Kidney capillary endothelial cell (primary cell): ENCODE measurements around the gene ADNP2.
A peak's percentile ranks its signal among the peaks of the same experiment; 100 is the strongest.

ENCODE experiments used
- DNase-seq: peaks from one replicate; pipeline ENCODE4 v3.0.0-alpha.2; 2018; ENCODE audit warnings: low spot score

The ADNP2 gene

DNA sequence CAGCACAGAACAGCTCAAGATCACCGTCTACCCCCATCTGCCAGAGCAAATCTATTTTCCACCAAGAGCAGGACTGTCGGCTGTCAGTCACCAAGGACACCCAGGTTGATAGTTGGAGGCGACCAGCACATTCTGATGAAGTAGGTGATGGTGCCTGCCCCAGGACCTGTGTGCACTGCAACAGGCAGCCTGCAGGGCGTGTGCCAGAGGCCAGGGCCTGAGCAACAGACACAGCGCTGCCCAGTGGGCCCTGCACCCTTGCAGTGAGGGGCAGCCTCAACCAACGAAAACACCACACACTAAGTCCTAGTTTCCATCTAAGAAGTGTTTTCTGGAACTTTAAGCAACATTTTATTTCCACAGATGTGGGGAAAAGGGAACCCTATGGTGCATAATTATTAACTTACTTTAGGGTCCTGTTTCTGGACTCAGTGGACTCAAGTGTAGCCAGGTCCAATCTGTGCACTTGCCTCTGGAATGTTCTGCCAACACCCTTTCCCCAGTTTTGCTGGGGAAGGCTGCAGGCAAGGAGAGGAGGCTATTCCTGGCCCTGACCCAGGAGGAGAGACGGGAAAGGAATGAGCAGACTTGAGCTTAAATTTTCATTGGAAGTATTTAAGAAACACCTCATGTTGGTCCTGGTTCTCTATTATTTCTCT, 61.5 kb downstream of the ADNP2 start:
- DNase-seq = no peak

DNA sequence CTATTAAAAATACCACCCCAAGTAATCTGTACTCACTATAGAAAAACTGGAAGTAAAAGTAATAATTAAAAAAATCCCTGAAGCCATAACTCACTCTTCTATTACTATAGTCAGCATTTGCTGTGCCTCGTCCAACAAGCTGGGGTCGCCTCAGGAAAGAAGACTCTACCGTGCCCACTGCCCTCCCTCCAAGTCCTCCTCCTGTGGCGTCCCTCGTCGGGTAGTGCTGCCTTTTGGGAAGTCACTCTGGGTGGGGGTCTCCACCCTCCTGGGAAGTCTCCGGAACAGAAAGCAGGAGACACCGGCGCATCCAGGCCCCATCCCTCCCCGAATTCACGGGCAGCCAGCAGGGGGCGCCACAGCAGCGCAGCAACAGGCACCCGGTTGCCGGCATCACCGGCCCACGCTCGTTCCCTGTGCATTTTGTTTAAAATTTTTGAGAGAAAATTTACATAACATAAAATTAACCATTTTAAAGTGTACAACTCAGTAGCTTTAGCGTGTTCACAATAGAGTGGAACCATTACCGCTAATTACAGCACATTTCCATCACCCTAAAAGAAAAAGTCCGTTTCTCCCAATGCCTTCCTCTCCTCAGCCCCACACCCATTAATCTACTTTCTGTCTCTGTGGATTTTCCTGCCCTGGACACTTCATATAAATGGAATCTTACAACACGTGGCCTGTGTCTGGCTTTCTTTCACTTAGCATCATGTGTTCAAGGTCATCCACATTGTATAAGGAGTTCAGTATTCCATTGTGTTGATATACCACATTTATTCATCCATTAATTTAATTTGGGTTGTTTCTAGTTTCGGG, 62.2 kb downstream of the ADNP2 start:
- peak; percentile 36 for DNase-seq

DNA sequence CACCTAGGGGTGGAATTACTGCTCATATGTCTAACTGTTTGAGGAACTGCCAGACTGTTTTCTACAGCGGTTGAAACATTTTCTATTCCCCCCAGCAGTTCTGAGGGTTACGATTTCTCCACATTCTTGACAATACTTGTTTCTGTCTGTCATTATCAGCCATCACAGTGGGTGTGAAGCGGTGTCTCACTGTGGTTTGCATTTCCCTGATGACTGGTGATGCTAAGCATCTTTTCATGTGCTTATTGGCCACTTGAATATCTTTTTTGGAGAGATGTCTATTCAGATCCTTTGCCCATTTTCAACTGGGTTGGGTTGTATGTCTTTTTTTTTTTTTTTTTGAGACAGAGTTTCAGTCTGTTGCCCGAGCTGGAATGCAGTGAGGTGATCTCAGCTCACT, 63.0 kb downstream of the ADNP2 start:
- DNase-seq = no peak

DNA sequence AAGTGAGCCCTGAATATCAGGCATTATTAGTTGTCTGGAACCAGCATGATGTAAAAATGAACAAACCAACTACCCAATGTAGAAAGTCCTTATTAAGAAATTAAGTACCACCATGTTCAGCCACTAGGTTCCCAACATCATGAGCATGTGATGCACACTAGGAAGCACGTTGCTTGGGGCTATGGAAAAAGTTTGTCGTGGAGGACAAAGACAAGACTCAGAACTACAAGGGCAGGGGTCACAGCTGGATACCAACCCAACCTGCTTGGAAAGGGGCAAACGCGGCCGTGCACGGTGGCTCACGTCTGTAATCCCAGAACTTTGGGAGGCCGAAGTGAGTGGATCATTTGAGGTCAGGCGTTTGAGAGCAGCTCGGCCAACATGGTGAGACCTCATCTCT, 64.0 kb downstream of the ADNP2 start:
- DNase-seq = no peak

DNA sequence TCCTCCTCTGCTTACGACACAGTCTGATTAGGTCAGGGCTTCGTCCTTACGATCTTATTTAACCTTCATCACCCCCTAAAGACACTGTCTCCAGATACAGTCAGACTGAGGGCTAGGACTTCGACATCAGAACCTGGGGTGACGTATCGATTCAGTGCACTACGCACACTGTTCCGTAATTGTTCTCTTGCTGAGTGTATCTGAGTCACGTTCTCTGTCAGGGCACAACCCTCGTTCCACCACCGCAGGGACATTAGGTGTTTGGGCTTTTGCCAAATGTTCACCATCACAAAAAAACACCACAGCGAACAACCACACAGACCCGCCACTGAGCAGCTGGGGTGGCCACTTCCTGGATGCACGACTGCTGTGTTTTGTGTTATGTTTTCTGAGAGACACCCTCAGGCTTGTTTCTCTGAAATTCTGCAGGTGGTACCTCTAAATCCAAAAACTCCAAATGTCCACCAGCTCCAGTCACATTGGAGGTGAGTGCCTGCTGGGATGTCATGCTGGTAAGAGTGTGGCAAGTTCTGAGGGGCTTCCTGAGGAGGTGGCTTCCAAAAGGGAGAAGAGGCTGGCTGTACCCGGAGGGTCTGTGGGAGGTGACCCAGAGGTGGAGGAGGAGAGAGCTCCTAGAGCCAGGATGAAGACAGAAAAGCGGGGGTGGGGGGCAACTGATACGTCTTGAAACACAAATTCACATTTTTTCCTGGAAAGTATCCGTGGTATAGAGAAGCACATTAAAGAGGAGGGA, 66.6 kb downstream of the ADNP2 start:
- DNase-seq = no peak

DNA sequence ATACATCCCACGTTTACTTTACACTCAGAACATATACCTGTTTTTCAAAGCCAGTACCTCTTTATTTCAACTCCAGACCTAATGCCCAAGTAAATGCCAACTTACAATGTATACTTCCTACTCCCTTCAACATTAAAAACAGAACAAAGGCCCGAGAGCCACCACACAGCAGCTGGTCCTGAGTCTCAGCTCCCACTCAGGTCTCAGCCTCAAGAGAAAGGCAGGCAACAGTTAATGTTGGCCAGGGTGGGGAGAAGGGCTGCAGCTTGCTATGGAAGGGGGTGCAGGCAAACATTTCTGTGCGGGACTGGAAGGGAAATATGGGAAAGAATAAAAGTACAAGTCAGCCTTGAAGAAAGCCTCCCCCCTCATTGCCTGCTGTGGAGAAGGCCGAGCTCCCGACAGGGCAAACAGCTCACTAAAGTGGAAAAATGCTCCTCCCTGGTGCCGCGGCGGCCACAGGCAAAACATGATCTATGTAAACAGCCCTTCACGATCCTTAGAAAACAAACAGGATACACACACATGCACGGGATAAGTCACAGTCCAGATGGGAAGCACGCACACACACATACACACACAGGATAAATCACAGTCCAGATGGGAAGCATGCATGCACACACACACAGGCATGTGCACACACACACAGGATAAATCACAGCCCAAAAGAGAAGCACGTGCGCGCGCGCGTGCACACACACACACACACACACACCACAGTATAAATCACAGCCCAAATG, 67.4 kb downstream of the ADNP2 start:
- DNase-seq = no peak

DNA sequence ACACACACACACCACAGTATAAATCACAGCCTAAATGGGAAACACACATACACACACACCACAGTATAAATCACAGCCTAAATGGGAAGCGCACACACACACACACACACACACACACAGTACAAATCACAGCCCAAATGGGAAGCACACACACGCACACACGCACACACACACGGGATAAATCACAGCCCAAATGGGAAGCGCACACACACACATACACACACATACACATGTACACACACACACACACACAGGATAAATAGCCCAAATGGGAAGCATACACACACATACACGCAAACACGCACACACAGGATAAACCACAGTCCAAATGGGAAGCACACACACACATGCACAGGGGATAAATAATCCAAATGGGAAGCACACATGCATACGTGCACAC, 68.1 kb downstream of the ADNP2 start:
- no peak for DNase-seq

DNA sequence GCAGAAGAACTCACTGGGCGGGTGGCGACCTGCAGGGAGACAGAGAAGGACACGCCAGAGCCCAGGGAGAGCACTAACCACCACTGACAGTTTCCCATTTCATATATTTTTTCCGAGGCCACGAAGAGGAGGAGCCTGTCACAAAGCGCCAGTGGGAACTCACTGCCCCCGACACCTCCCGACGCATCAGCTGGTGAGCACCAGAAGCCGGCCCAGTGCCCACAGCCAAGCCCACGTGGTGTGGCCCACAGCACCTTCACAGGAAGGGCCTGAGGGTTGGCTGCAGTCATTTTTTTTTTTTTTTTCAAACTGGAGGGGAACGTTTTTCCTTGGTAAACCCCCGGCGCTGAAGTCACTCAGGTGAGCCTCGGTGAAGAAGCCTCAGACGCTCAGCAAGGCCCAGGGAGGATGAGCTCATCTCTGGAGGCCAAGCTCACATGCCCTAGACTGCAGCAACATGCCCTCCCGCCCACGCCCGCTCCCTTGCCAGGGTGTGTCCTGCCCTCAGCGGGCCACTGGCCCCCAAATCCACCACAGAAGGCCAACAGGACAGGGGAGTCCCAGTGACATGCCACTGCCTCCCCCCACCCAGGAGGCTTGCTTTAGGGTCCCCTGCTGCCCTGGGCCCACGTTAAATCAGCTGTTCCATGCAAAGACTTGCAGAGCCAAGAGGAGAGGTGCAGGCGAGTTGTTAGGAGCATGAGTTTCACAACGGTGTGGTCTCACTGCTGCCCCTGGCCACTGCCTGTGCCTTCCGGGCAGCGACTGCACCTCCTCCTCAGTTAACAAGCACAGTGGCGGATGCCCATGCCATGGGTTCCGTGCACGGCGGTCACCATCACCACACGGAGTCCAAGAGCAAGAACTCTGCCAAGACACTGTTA, 70.1 kb downstream of the ADNP2 start:
- no peak for DNase-seq

DNA sequence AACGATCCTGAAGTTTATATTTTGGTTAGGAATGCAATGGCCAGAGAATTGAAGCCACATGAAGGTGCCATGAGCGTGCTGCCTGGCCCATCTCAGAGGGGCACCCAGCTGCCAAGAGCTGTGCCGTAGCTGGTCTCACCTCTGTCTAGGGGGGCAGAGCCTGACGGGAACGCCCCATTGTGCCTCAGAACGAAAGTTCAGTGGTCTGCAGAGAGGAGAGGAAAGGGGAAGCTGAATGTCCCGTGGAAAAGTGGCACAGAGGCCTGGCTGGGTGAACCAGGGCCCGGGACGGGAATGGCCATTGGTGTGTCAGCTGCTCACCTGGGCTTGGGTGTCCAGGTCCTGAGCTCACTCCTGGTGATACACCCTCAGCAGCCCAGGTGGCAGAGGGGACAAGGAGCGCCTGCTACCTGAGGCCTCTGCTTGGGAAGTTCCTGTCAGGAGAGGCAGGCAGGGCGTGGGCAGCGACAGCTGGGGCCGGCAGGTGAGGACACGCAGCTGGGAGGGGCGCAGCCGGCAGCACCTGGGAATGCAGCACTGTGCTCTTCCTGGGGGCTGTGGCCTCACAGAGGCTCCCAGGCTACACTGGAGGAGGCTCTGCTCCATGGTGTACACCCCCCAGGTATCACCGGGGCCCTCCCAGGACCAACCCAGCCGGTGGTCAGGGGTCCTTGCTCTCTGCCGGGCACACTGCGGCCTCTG, 70.9 kb downstream of the ADNP2 start:
- DNase-seq = no peak

DNA sequence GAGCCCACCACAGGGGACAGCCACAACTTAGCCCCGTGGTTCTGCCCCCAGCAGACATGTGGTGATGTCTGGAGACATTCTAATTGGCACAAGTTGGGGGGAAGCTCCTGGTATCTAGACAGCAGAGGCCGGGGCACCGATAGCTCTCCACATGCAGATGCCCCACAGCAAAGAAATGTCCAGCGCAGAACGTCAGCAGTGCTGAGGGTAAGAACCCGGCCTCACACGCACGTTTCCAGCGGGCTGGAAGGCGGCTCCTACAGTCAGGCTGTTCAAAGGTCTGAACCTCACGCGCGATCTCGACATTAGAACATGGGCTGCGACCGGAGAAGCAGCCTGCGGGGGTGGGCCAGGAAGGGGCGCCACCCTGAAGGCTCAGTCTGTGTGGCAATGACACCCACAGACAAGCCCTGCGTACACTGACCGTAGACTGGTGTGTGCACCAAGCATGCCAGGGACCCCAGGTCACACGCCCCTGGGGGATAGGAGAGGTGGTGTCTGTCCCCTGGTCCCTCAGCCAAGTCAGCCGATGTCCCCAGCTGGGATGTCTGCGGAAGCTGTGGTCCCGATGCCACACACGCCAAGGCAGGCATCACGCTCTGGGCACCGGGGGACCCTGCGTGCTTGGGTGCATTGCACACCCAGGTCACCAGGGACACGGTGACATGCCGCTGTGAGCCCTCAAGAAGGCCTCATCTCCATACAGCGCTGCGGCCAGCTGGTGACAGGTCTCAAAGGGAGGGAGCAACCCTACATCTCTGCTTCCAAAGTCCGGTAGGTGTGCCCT, 71.9 kb downstream of the ADNP2 start:
- DNase-seq = no peak

DNA sequence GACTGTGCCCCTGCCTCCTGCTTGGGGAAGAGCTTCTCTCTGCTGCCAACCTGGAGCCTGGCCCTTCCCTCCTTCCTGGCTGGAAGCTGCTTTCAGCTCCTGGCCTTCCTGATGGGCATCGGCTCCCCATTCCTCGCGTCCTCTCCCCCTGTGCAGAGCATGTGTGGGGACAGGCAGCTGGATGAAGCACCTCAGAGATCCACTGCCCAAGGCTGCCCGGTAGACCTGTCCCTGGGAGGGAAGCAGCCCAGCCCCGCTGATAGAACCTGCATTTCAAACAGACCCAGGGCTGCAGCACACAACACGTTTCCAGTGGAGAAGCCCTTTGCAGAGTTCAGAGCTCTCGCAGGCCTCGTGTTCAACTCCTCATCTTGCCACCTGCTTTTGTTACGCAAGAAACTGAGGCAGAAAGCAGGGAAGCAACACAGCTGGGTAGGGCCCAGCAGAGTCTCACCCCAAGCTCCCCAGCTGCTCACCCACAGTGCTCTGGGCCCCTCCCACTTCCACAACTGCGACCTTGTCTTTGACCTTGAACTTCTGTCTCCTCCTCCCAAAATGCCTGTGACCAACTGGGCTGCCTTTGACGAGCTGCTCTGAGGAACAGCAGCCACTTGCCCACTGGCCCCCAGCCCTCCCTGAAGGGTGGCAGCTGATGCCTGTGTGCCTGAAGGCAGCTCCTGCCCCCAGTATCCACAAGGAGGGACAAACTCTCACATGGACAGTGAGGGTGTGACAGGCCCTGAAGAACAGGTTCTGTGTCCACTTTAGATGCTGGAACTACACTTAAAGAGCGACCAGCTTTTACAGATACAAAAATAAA, 72.8 kb downstream of the ADNP2 start:
- no peak for DNase-seq

DNA sequence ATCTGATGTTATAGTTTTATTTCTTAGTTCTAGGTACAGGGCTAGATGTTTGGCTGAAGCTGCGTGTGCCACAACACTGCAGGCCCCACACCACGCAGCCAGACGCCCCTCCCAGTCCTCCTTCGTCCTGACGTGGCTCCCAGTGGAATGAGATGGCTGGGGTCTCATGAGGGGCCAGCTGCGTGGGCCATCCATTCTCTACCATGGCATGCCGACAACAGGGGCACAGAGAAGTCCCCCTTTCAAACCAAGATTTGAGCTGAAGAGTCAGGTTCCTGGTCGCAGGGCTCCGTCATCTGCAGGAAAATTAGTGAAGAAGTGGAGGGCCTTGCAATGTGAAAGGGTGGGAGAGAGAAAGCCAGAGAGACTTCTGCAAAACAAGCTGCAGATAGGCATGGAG, 73.8 kb downstream of the ADNP2 start:
- DNase-seq = no peak

DNA sequence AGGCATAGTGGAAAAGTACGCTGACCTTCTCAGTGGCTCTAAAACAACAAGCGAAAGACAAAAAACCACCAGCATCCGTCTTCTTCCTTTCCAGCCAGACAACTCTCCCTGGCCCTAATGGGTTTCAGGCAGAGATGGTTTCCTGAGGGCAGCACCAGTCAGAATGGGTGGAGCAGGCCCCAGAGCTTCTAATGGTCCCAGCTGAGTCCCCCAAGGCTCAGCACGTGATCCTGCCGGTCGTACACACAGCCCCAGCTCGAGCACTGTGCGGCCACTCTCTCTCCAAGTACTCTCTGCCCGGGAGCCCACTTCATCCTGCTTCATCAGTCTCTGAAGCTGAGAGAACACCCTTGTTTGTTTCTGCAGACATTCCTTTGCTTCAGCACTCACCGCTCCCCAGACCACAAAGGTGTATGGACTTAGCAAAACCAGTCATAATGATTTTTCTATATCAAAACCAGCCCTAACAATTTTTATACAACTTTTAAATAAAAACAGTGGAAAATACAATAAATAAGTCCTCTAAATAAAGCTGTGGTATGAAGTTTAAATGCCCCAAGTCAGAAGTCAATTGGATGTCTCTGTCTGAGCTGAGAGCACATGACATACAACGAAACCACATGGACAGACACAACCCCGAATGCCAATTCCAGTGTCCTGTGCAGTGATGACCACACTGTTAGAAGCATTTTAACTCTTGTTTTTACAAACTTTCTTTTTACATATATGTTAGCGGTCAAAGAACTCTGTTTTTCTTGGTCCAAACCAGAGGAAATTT, 74.4 kb downstream of the ADNP2 start:
- no peak for DNase-seq

DNA sequence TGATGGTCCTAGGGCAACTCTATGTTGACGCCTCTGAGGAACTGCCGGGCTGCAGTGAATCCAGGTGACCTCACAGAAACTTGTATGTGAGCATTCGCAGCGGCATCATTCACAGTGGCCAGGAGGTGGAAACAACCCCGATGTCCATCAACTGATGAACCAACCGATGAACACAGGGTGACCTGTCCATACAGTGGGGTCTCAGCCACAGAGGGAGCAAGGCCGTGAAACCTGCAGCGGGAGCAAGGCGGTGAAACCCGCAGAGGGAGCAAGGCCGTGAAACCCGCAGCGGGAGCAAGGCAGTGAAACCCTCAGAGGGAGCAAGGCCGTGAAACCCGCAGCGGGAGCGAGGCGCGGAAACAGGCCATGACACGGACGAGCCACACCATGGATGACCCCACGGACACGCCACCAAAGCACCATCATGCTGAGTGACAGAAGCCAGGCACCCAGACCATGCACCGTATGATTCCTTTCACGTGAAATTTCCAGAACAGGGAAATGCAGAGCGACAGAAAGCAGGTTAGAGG, 75.2 kb downstream of the ADNP2 start:
- DNase-seq = no peak

DNA sequence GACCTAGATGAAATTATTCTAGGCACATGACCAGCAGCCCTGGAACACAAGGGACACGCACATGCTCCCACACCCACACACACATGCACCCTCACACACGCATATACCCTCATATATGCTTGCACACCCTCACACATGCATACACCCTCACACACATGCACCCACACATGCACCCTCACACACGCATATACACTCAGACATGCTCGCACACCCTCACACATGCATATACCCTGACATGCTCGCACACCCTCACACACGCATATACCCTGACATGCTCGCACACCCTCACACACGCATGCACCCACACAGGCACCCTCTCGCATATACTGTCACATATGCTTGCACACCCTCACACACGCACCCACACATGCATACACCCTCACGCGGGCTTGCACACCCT, 76.5 kb downstream of the ADNP2 start:
- DNase-seq = no peak

DNA sequence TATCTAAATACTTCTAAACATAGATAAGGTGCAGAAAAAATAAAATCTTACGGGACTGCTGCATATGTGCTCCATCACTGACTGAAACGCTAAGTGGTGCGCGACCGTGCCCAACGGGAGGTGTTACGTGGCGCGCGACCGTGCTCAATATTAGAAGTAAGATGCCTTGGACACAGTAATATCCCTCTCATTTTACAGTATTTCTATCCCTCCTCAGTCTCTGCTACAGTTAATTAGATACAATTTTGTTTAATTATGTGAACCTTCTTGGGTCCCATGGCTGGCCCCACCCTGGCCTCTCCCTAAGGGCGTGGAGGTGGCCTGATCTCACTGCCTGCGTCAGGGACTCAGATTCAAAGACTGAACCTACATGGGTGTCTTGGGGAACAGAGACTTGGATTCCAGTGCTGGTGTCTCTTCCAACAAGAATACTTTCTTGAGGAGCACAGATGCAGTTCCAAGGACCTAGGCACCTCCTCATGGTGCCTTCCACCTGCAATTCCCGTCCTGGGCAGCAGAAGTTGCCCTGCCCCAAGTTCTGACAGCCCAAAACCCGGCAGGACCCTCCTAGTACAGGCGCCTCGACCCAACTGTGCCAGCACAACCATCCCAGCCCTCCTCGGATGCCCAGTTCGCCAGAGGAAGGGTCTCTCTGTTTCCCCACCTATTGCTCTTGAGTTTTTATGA, 79.0 kb downstream of the ADNP2 start:
- DNase-seq = no peak
